ENCODE results near the gene HSBP1L1.
A peak's percentile ranks its signal among the peaks of the same experiment; 100 is the strongest.
"Not testable (repeated sequence)": the region's sequence is repeated elsewhere in the genome, so short reads cannot be mapped to it uniquely, and the experiment has no call there.

The HSBP1L1 gene

GRCh38 chr18:79987566-79987965, 23.1 kb downstream of the HSBP1L1 start:
- DNase-seq (ENCODE audit: low spot score) = peak; percentile 34

- peak; percentile 77 for DNase-seq (ENCODE audit: low spot score)
Observed at GRCh38 chr18:79988071-79988450, 23.6 kb downstream of the HSBP1L1 start.

GRCh38 chr18:79988451-79989194, 24.2 kb downstream of the HSBP1L1 start, which contains the start of gene TXNL4A:
TSS of gene TXNL4A (minus strand) at chr18:79988563. CDS start at chr18:79988392, 171 bp downstream.
- peak; percentile 95 for DNase-seq (ENCODE audit: low spot score)

- no peak for DNase-seq (ENCODE audit: low spot score)
Observed at GRCh38 chr18:79989195-79989497, 24.7 kb downstream of the HSBP1L1 start.

- DNase-seq (ENCODE audit: low spot score) = no peak
Observed at GRCh38 chr18:79991494-79991893, 27.1 kb downstream of the HSBP1L1 start.

GRCh38 chr18:79999701-80000100, 35.3 kb downstream of the HSBP1L1 start:
- DNase-seq (ENCODE audit: low spot score) = not testable (repeated sequence)

GRCh38 chr18:80000877-80001276, 36.4 kb downstream of the HSBP1L1 start:
- DNase-seq (ENCODE audit: low spot score) = no peak

- DNase-seq (ENCODE audit: low spot score) = no peak
Observed at GRCh38 chr18:80002468-80002867, 38.0 kb downstream of the HSBP1L1 start.

GRCh38 chr18:80004600-80005342, 40.3 kb downstream of the HSBP1L1 start:
- no peak for DNase-seq (ENCODE audit: low spot score)

- no peak for DNase-seq (ENCODE audit: low spot score)
Observed at GRCh38 chr18:80006724-80007123, 42.3 kb downstream of the HSBP1L1 start.

GRCh38 chr18:80009661-80010550, 45.5 kb downstream of the HSBP1L1 start:
- DNase-seq (ENCODE audit: low spot score) = peak; percentile 96

- DNase-seq (ENCODE audit: low spot score) = peak; percentile 61
Observed at GRCh38 chr18:80010551-80010906, 46.1 kb downstream of the HSBP1L1 start.

GRCh38 chr18:80011496-80012137, 47.2 kb downstream of the HSBP1L1 start:
- not testable (repeated sequence) for DNase-seq (ENCODE audit: low spot score)

GRCh38 chr18:80012714-80013113, 48.3 kb downstream of the HSBP1L1 start:
- DNase-seq (ENCODE audit: low spot score) = no peak

All from AG20443 (cell line).